RWPE2 (cell line): ENCODE measurements around the gene CREB3L2.

ENCODE experiments used
- ATAC-seq: fragments of 200-7000 bp; cut with Tn5 transposase; 3 replicates; pipeline ENCODE4 v1.9.1; 2021; ENCODE audit warnings: low read depth
- DNase-seq: peaks from one replicate; pipeline ENCODE4 v3.0.0-alpha.2; 2020; ENCODE audit warnings: low spot score
- H3K27ac ChIP-seq: fragments of 450-650 bp; 2 replicates; pipeline ENCODE4 v1.5.1; 2017; ENCODE audit warnings: mild to moderate bottlenecking; ENCODE audit not compliant: poor library complexity, severe bottlenecking
- H3K27me3 ChIP-seq: fragments of 250-450 bp; sonication (Bioruptor Pico); 2 replicates; pipeline ENCODE4 v1.5.1; 2021; ENCODE audit warnings: mild to moderate bottlenecking, moderate library complexity; ENCODE audit not compliant: insufficient read depth, poor library complexity, severe bottlenecking
- H3K36me3 ChIP-seq: fragments of 250-450 bp; sonication (Bioruptor Pico); 2 replicates; pipeline ENCODE4 v1.5.1; 2020; ENCODE audit warnings: low read depth, mild to moderate bottlenecking, moderate library complexity
- H3K4me1 ChIP-seq: fragments of 250-450 bp; sonication (Bioruptor Pico); 2 replicates; pipeline ENCODE4 v1.5.1; 2021; ENCODE audit warnings: mild to moderate bottlenecking, moderate library complexity; ENCODE audit not compliant: insufficient read depth, poor library complexity, severe bottlenecking
- H3K4me3 ChIP-seq: fragments of 250-450 bp; sonication (Bioruptor Pico); 2 replicates; pipeline ENCODE4 v1.5.1; 2021; ENCODE audit warnings: mild to moderate bottlenecking, moderate library complexity; ENCODE audit not compliant: severe bottlenecking
- H3K9me3 ChIP-seq: fragments of 250-450 bp; sonication (Bioruptor Pico); 2 replicates; pipeline ENCODE4 v1.5.1; 2021; ENCODE audit warnings: mild to moderate bottlenecking, moderate library complexity; ENCODE audit not compliant: severe bottlenecking
- TF ChIP-seq, protein P1 (sequence below): fragments of 450-650 bp; IDR thresholded peaks from one replicate; pipeline ENCODE4 v1.5.1; 2017; ENCODE audit warnings: mild to moderate bottlenecking, moderate library complexity; ENCODE audit not compliant: poor library complexity, severe bottlenecking

The CREB3L2 gene

GRCh38 chr7:137986252-137987017 lies 15.5 kb downstream of the CREB3L2 start:
- TF ChIP-seq, protein P1, sequence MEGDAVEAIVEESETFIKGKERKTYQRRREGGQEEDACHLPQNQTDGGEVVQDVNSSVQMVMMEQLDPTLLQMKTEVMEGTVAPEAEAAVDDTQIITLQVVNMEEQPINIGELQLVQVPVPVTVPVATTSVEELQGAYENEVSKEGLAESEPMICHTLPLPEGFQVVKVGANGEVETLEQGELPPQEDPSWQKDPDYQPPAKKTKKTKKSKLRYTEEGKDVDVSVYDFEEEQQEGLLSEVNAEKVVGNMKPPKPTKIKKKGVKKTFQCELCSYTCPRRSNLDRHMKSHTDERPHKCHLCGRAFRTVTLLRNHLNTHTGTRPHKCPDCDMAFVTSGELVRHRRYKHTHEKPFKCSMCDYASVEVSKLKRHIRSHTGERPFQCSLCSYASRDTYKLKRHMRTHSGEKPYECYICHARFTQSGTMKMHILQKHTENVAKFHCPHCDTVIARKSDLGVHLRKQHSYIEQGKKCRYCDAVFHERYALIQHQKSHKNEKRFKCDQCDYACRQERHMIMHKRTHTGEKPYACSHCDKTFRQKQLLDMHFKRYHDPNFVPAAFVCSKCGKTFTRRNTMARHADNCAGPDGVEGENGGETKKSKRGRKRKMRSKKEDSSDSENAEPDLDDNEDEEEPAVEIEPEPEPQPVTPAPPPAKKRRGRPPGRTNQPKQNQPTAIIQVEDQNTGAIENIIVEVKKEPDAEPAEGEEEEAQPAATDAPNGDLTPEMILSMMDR: no peak
- peaks cover 27% of the 10 kb centered on the region for H3K4me1 ChIP-seq
- H3K27me3 ChIP-seq: no peaks in the 10 kb centered on the region
- H3K36me3 ChIP-seq: no peaks in the 10 kb centered on the region
- ATAC-seq (no peak), DNase-seq (no peak)
- no peaks in the 10 kb centered on the region for H3K9me3 ChIP-seq
- no peak overlapping the region for H3K4me3 ChIP-seq
- H3K27ac ChIP-seq: no peak overlapping the region

DNA sequence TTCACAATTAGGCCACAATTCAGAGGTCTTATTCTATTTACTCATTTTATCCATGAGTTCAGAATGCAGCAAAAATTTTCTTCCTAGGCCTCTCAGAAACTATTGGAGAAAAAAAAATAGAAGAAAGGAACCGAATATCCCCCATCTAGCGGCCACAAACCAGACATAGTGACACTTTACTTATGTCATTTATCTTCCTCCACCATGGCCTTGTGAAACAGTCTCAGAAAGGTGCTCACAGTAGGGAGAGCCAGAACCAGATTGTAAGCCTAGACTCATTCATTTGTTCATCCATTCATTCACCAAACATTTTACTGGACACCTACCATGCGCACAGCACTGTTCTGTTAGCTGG lies 16.0 kb downstream of the CREB3L2 start:
- Histone ChIP-seq H3K27ac (no peak overlapping the region), H3K27me3 (no peaks in the 10 kb centered on the region), H3K9me3 (no peaks in the 10 kb centered on the region), H3K4me1 (peaks cover 27% of the 10 kb centered on the region), H3K36me3 (no peaks in the 10 kb centered on the region), H3K4me3 (no peak overlapping the region)
- no peak for DNase-seq
- no peak for ATAC-seq
- TF ChIP-seq, protein P1: no peak

- no peak for ATAC-seq
- H3K9me3 ChIP-seq: no peaks in the 10 kb centered on the region
- DNase-seq: no peak
- no peaks in the 10 kb centered on the region for H3K27me3 ChIP-seq
- no peaks in the 10 kb centered on the region for H3K36me3 ChIP-seq
- H3K4me1 ChIP-seq: peaks cover 23% of the 10 kb centered on the region
- no peak overlapping the region for H3K27ac ChIP-seq
- TF ChIP-seq, protein P1: no peak
- no peak overlapping the region for H3K4me3 ChIP-seq
Observed at GRCh38 chr7:137985253-137985896, 16.5 kb downstream of the CREB3L2 start.

DNA sequence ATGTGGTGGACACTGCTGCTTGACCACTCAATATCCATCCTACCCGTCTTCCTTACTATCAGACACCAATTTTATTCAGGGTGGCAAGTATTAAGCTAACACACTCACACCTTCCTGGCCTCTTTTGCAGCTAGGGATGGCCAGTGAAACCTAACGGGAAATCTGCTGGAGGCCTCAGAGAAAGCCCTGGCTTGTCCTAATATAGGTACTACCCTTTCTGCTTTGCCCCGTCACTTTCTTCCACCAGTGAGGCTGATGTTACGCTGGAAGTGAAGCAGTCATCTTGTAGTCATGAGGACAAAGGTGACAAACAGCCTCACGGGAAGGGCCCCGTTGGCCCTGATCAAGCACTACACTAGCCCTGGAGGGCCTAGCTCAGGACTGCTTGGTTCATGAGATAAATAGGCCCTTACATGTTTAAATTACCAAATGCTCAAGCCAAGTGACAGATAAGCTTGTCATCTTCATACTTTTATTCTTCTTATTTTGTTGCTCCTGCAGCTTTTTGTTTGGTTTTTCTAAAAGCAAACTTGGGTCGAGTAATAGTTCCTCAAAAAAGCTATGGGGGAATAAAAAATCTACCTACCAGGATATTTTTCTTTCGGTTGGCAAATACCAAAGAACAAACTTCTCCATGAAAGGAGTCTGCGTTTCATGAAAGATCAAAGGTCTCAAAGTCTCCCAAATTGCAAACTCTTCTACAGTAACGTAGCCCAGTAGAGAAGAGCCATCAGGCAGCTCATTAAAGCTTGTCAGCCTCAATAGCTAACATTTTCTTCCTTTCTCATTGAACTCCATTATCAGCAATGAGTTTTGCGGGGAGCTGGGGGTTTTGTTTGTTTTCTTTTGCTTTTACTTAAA lies 17.5 kb downstream of the CREB3L2 start:
- peaks cover 14% of the 10 kb centered on the region for H3K4me1 ChIP-seq
- ATAC-seq (no peak), DNase-seq (no peak)
- no peaks in the 10 kb centered on the region for H3K27me3 ChIP-seq
- H3K9me3 ChIP-seq: no peaks in the 10 kb centered on the region
- H3K27ac ChIP-seq: no peak overlapping the region
- no peak overlapping the region for H3K4me3 ChIP-seq
- H3K36me3 ChIP-seq: no peaks in the 10 kb centered on the region
- TF ChIP-seq, protein P1: no peak
